SU-DHL-6 (cell line): ENCODE results near the gene RANBP3.

Experiments used
- CTCF ChIP-seq: fragments of 200-600 bp; sonication (generic); IDR thresholded peaks from one replicate; pipeline ENCODE4 v1.5.1; 2017; ENCODE audit warnings: antibody characterized with exemption, mild to moderate bottlenecking, low read length, moderate library complexity; ENCODE audit not compliant: insufficient read depth, poor library complexity, severe bottlenecking
- EZH2phosphoT487 ChIP-seq: fragments of 200-600 bp; sonication (generic), shearing (Covaris generic); conservative IDR thresholded peaks from 2 replicates; pipeline ENCODE4 v1.6.1; 2018; ENCODE audit warnings: mild to moderate bottlenecking, antibody characterized with exemption, low read length, moderate library complexity, mixed read lengths

- TF ChIP-seq CTCF (no peak), EZH2phosphoT487 (no peak)
These were observed 9.2 kb downstream of the RANBP3 start for GRCh38 chr19:5968431-5969373.
